VCaP (cell line): Measurements from ENCODE around the gene DNM2.

Experiments used
- H3K27ac ChIP-seq: fragments of 450-650 bp; 2 replicates; pipeline ENCODE4 v1.5.1; 2017
- TF ChIP-seq, protein P1 (sequence below): fragments of 450-650 bp; conservative IDR thresholded peaks from 2 replicates; pipeline ENCODE4 v1.5.1; 2017; ENCODE audit warnings: mild to moderate bottlenecking, moderate library complexity

DNM2 gene

DNA sequence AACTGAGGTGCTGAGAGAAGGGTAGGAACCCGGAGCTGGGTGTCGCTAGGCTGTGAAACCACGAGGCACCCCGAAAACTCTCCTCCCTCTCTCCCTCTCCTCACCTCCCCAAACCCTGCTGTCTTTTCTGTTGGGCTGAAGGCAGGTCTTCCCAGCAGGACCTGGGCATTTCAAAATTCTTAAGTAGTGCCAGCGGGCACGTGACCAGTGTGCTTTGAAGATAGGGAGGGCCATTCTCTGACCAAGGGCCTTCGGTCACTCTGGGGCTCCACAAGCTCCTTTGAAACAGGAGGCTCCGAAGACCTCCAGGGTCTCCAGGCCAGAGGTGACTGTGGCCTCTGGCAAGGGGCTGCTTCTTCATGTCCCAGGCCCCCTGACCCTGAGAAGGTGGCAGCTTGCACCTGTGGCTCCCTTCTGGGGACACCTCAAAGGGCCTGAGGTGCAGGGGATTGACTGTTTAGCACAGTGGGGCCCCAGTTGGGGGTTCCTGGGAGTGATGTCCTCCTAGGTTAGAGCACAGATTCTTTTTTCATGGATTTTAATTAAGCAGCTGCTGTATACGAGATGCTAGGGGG, 48.3 kb downstream of the DNM2 start:
- TF ChIP-seq, protein P1, sequence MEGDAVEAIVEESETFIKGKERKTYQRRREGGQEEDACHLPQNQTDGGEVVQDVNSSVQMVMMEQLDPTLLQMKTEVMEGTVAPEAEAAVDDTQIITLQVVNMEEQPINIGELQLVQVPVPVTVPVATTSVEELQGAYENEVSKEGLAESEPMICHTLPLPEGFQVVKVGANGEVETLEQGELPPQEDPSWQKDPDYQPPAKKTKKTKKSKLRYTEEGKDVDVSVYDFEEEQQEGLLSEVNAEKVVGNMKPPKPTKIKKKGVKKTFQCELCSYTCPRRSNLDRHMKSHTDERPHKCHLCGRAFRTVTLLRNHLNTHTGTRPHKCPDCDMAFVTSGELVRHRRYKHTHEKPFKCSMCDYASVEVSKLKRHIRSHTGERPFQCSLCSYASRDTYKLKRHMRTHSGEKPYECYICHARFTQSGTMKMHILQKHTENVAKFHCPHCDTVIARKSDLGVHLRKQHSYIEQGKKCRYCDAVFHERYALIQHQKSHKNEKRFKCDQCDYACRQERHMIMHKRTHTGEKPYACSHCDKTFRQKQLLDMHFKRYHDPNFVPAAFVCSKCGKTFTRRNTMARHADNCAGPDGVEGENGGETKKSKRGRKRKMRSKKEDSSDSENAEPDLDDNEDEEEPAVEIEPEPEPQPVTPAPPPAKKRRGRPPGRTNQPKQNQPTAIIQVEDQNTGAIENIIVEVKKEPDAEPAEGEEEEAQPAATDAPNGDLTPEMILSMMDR: no peak

DNA sequence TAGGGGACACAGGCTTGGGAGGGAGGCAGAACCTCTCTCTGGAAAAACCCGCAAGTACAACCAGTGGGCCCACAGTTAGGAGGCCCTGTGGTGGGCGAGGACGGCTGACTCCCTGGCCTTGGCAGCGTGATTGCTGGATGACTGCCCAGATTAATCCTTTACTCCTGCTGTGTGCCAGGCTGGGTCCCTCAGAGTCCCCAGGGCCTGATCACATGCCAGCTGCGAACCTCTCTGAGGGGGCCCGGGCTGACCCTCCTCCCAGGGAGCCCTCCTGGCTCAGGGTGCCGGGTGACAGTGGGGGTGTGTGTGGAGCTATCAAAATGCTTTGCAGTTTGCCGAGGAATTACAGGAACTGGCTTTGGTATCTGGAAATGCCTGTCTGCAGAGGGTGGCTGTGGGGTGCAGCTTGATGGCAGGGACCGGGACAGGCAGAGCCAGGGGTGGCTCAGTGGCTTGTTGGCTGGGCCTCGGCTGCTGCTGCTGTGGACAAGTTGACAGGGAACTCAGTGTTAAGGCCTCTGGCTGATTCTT, 48.9 kb downstream of the DNM2 start:
- TF ChIP-seq, protein P1: no peak
- H3K27ac ChIP-seq: no peak overlapping the region

More for the DNA sequence above, 48.3 kb downstream of the DNM2 start:
- no peak overlapping the region for H3K27ac ChIP-seq

DNA sequence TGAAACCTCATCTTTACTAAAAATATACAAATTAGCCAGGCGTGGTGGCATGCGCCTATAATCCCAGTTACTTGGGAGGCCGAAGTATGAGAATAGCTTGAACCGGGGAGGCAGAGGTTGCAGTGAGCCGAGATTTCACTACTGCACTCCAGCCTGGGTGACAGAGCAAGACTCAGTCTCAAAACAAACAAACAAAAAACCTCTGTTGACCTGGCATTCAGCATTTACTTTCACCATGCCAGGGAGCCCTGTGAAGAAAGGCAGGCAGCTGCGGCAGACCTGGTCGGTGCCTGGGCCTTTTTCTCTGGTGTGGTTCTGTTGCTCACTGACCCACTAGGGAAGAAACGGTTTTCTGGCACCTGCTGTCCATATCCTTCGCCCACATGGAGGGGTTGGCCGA, 49.8 kb downstream of the DNM2 start:
- no peak overlapping the region for H3K27ac ChIP-seq
- TF ChIP-seq, protein P1: no peak

DNA sequence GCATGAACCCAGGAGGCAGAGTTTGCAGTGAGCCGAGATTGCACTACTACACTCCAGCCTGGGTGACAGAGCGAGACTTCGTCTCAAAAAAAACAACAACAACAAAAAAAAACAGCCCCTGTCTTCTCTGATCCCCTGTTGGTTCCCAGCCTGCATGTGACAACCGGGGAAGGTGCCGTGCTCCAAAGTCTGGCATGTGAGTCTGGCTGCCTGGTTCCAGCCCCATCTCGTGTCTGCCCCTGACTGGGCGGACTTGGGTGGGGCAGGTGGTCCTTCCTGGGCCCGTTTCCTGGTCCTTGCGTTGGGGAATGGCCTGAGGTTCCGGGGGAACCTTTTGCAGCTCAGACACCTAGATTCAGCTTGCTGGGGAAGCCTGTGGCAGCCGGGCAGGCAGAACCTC, 50.5 kb downstream of the DNM2 start:
- H3K27ac ChIP-seq: no peak overlapping the region
- TF ChIP-seq, protein P1: no peak

DNA sequence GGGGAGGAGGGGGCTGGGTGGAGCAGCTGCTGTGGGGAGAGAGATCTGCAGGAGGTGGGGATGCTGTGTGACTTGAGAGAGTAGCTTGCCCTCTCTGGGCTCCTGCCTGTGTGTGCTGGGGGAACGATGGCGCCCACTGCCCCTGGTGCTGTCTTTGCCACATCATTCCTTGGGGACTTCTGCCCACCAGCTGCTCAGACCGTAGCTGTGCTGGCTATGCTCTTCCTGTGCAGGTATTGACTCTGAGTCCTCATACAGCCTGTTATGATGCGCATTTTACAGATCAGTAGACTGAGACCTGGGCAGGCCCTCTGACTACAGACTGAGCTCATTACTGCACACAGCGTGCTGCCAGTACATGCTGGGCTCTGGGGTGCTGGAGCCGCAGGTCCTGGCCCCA, 51.1 kb downstream of the DNM2 start:
- TF ChIP-seq, protein P1: no peak

DNA sequence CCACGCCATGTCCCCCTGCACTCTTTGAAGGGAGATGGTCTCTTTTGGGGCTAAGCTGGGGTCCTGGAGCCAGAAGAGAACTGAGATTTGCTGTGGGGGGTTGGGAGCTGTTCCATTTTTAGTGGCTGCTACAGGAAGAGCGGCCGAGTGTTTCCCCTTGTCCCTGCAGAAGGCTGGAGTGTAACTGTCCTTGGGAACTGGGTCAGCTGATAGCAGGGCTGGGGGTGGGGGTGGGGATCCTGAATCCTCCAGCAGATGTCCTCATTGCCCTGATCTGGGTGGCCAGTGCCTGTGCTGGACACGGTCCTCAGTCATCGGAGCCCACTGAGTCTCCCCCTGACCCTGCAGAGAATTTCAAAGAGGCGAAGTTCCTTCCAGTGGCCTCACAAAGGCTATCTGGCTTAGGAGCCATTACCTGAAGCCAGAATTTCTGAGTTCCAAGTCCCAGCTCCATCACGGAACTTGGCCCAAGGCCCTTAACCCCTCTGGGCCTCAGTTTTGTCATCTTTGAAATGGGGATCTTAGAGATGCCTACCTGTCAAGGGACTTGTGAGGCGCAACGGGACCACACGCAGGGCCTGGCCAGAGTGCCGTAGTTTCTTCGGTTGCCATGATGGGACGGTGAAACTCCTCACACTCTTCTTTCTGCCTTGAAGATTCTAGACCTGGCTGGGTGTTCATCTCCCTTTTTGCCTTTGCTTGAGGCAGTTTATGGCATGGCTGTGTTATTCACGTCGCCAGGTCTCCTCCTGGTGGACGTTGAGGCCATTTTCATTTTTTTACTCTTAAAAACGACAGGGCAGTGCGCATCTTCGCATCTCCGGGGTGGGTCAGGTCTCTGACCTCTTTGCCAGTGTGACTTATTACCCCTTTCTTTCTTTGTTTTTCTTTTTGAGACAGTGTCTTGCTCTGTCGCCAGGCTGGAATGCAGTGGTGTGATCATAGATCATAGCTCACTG, 51.9 kb downstream of the DNM2 start:
- H3K27ac ChIP-seq: no peak overlapping the region
- TF ChIP-seq, protein P1: no peak

More for the DNA sequence above, 51.1 kb downstream of the DNM2 start:
- H3K27ac ChIP-seq: no peak overlapping the region

DNA sequence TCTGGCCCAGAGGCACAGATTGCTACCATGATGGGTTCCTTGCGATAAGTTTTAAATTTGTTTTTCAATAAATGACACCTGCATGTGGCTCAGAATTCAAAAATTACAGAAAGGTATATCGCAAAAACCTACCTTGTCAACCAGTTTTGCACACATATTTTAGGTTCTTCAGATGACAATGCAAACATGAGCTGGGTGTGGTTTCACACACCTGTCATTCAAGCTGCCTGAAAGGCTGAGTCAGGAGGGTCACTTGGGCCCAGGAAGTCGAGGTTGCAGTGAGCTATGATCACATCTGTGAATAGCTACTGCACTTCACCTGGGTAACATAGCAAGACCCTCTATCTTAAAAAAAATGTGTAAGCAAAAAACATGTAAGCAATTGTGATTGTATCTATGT, 56.1 kb downstream of the DNM2 start:
- no peak overlapping the region for H3K27ac ChIP-seq
- TF ChIP-seq, protein P1: no peak
